Epithelial cell of esophagus (primary cell): ENCODE results near the gene EXOC1.

ENCODE experiments used
- DNase-seq: peaks from one replicate; pipeline ENCODE4 v3.0.0; 2010; ENCODE audit warnings: low read depth
- H3K4me3 ChIP-seq: 2 replicates; pipeline ENCODE4 v1.5.1; 2011; ENCODE audit warnings: mild to moderate bottlenecking, low read length, control low read depth
- TF ChIP-seq, protein P1 (sequence below): IDR thresholded peaks from 2 replicates; pipeline ENCODE4 v1.5.1; 2011; ENCODE audit warnings: low read depth, mild to moderate bottlenecking, low read length, control low read depth, inconsistent platforms; ENCODE audit not compliant: insufficient read depth; ENCODE audit errors: missing control alignments

The EXOC1 gene

DNA sequence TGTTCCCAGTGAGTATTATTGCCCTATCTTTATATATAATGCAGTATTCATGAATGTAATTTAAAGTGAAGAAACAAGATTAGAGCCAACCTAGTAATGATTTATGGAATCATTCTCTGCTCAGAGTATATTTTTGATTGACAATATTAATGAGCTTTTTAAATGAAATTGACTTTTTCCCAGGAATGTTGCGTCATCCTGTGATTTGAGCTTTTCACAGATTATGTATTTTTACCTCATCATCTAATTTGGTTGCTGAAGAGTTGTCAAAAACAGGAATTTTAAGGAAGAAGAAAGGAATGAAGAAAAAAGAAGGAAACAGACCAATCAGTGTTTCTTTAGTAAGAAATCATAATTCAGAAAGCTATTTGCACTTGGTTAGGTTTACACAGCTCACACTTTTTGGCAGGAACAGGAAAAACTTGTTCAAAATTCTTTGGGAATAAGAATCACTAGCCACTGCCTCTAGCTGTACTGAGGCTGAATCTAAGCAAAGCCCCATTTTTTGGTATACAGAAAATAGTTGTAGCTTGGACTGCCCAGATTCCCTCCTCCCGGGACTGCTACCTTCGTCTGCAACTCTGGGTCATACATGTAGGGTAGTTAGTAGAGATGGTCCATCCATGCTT lies 27.3 kb downstream of the EXOC1 start:
- DNase-seq = peak; percentile 48
- TF ChIP-seq, protein P1, sequence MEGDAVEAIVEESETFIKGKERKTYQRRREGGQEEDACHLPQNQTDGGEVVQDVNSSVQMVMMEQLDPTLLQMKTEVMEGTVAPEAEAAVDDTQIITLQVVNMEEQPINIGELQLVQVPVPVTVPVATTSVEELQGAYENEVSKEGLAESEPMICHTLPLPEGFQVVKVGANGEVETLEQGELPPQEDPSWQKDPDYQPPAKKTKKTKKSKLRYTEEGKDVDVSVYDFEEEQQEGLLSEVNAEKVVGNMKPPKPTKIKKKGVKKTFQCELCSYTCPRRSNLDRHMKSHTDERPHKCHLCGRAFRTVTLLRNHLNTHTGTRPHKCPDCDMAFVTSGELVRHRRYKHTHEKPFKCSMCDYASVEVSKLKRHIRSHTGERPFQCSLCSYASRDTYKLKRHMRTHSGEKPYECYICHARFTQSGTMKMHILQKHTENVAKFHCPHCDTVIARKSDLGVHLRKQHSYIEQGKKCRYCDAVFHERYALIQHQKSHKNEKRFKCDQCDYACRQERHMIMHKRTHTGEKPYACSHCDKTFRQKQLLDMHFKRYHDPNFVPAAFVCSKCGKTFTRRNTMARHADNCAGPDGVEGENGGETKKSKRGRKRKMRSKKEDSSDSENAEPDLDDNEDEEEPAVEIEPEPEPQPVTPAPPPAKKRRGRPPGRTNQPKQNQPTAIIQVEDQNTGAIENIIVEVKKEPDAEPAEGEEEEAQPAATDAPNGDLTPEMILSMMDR = no peak
- H3K4me3 ChIP-seq = no peak overlapping the region

DNA sequence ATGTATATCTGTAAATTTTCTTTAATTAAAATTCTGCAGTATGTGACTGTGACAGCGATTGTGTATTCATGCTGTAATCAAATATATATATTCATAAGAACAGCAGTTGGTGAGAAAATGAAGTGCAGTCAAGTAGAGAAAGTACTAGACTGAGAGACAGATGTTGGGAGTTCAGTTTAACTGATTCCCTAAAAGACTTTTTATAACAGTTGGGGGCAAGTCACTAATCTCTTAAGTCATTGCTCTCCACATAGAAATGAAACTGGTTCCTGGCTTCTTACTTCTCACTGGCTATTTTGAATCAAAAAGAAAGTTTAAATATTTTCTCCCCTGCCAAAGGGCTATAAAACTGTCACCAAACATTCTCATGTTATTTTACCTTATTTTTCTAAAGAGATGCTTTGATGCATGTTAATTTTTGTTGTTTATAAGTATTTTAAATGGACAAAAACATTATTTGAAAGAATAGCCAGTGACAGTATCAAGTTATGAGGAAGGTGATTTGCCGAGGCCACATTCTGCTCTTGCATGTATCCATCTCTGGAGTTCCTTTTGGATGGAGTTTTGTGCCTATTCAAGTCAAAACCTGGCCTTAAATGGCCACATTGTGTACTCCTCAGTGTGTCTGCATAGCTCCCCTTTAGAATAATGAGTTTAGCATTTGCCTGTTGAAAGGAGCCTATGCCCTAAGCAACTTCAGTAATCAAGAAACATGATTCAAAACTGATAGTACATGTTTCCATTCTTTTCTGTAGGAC lies 30.8 kb downstream of the EXOC1 start:
- DNase-seq = no peak
- TF ChIP-seq, protein P1 = no peak

DNA sequence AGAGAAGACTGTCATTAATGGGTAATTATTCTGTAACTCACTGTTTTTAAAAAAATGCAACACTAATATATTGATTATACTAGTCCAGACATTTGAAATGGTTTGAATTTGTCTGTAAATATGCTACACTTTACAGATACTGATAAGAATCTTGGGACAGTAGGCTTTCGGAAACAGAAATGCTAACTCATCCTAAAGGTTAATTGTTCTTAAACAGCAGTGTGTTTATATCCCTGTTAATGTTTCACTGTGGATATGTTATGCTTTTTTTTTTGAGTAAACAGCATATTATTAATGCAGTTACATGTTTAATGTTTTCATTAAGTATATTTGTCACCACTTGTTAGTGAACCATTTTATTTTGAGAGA lies 31.4 kb downstream of the EXOC1 start:
- TF ChIP-seq, protein P1 = no peak
- no peak overlapping the region for H3K4me3 ChIP-seq
- DNase-seq = no peak

More for the DNA sequence above, 30.8 kb downstream of the EXOC1 start:
- no peak overlapping the region for H3K4me3 ChIP-seq

DNA sequence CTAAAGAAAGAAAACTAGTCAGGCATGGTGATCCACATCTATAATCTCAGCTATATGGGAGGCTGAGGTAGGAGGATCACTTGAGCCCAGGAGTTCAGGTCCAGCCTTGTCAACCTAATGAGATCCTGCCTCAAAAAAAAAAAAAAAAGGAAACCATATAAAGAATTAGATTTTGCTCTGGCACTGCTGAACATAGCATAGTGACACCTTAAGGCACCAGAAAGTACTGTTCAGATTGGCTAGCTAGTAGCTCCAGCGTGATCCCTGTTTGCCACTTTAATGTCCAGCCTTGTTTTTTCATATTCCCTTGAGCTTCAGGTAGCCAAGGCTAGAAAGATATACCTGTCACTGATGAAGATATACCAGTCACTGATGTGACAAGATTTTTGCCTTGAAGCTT lies 34.1 kb downstream of the EXOC1 start:
- TF ChIP-seq, protein P1 = peak; percentile 7
- no peak overlapping the region for H3K4me3 ChIP-seq
- no peak for DNase-seq

DNA sequence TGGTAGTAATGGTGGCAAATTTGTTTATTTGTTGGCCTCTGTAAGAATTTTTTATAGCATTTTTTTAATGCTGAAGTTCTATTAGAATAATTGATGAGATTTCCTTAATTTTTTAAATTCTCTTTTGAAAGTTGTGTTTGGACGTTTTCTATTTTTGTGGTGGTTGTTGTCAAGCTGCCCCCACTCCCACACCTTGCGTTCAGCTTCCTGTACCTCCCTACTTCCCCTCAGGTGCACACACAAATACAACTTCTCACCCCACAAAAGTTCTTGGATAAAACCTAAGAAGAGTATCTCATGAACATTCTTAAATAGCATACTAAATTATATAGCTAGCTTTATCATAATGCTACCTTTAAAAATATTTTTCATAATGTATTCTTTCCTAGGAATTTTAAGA lies 38.7 kb downstream of the EXOC1 start:
- H3K4me3 ChIP-seq = no peak overlapping the region
- TF ChIP-seq, protein P1 = no peak
- DNase-seq = no peak

DNA sequence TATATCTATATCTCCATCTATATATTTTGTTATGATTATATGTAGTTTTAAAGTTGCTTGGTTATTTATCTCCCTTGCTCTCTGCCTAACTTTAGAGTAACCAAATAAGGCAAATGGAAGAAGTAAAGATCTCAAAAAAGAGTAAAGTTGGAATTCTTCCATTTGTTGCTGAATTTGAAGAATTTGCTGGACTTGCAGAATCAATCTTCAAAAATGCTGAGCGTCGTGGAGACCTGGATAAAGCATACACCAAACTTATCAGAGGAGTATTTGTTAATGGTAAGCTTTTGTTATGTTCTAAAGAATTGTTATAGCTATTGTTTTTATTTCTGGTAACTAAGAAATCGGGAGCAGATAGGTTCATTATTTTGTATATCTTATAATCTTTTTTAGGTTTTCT lies 43.2 kb downstream of the EXOC1 start:
- no peak overlapping the region for H3K4me3 ChIP-seq
- TF ChIP-seq, protein P1 = no peak
- DNase-seq = no peak

DNA sequence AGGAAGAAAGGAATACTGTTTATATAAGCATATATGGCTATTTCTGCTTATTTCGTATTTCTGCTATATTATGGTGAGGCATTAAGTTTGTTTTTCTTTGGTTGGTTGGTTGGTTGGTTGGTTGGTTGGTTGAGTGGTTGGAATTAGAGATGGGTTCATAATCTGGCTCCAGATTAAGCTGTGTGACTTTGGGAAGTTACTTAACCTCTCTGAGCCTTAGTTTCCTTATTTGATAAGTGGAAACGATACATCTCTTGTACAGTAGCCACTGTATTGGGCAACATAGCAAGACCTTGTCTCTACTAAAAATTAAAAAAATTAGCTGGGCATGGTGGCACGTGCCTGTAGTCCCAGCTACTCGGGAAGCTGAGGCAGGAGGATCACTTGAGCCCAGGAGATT lies 49.2 kb downstream of the EXOC1 start:
- TF ChIP-seq, protein P1 = no peak
- no peak overlapping the region for H3K4me3 ChIP-seq
- no peak for DNase-seq
